ENCODE results near the gene EMX1.
"Not testable (repeated sequence)": the region's sequence is repeated elsewhere in the genome, so short reads cannot be mapped to it uniquely, and the experiment has no call there.

EMX1 gene

DNA sequence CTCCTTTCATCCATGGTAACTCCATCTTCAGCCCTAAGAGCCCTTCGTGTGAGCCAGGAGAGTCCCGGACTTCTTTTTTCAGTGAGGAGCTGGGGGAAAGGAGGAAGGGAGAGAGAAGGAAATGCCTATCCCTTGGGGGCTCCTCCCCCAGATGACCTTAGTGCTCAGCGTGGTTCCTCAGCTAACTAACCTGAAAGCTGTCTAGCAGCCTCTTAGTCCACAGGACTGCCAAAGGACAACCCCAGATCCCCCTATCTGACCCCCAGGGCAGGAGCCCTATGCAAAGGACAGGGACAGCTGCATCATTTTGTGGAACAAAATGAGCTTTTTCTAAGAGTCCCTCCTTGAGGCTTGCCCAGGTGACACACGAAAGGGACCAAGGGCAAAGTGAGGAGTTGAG, 22.2 kb upstream of the EMX1 start:
- H3K9me3 Mint-ChIP-seq = no peaks in the 10 kb centered on the region
- H3K4me1 Mint-ChIP-seq = peaks cover 20% of the 10 kb centered on the region
- H3K27me3 Mint-ChIP-seq = peaks cover 75% of the 10 kb centered on the region
- H3K4me3 Mint-ChIP-seq = no peak overlapping the region
- H3K36me3 Mint-ChIP-seq = no peaks in the 10 kb centered on the region
- ATAC-seq = no peak
- H3K27ac Mint-ChIP-seq = no peak overlapping the region

DNA sequence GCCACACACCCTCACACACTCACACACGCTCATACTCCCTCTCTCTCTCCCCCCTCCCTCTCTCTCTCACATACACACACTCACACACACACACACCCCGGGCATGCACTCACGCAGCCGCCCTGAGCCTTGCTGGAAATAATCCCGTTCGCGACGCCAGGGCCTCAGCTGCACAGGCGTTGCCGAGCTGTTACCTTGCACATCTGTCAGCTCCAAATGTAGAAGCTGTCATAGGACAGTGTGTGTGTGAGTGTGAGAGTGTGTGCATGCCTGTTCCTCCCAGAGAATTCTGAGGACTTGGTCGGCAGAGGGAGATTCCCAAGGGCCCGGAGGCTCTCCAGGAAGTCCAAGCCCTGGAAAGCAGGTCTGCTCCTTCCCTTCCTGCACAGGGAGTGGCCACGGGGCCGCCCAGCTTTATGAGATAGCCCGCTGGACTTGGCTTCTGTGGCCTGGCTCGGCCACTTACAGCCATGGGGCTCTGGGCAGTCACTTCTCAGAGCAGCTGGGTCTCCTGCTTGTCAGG, 21.5 kb upstream of the EMX1 start:
- H3K27me3 Mint-ChIP-seq = peaks cover 75% of the 10 kb centered on the region
- no peaks in the 10 kb centered on the region for H3K9me3 Mint-ChIP-seq
- ATAC-seq = no peak
- H3K4me1 Mint-ChIP-seq = peaks cover 20% of the 10 kb centered on the region
- no peaks in the 10 kb centered on the region for H3K36me3 Mint-ChIP-seq
- H3K4me3 Mint-ChIP-seq = no peak overlapping the region
- no peak overlapping the region for H3K27ac Mint-ChIP-seq

DNA sequence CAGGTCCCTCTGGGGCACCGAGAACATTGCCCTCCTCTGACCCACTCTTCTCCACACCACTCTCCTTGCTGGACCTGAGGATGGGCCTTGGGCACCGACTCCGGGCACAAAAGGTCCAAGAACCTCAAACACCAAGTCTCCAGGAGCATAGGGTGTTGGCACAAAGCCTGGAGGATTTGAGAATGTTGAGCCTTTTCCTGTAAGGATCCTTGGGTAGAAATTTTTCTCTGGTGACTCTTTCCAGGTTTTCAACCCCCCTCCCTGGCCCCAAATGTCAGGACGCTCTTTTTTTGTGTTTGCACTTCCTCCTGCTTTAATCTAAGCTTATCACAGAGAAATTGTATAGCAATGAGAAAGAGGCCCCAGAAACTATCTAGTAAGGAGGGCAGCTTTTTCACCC, 20.9 kb upstream of the EMX1 start:
- Mint-ChIP-seq H3K4me1 (peaks cover 20% of the 10 kb centered on the region), H3K4me3 (no peak overlapping the region), H3K27ac (no peak overlapping the region), H3K27me3 (peaks cover 75% of the 10 kb centered on the region), H3K9me3 (no peaks in the 10 kb centered on the region), H3K36me3 (no peaks in the 10 kb centered on the region)
- ATAC-seq = no peak

DNA sequence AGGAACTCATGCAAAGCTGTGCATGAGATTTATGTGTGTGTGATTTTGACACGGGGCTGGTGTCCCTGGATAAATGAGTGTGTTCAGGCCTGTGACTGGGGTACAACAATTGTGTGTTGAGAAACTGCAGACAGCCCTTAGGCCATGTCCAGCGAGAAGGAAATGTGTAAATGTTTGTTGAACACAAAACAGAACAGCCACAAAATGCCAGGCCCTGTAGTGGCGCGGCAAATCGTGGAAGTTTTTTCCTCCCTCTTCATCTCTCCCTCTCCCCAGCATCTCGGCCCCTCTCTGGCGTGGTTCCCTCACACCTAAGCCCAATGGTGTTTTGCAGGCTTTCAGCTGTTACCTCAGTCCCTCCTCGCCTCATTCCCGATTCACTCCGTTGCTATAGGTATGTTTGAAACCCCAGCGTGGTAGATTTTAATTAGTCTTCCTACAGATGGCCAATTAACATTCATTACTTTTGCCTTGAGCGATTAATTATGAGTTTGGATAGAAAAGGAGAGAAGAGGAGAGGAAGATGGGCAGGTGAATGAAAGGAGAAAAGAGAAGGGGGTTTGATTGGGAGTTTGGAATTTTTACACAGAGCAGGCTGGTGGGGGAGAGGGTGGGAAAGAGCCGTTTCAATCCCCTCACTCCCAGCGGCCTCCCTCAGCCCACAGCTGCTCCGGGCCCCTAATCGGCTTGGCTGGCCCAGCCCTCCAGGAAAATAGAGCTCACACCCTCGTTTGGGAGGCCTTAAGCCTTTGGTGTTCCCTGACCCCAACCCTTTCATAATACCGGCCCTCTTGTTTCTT, 19.3 kb upstream of the EMX1 start:
- Mint-ChIP-seq H3K4me3 (no peak overlapping the region), H3K9me3 (no peaks in the 10 kb centered on the region), H3K27me3 (peaks cover 72% of the 10 kb centered on the region), H3K27ac (no peak overlapping the region), H3K36me3 (no peaks in the 10 kb centered on the region), H3K4me1 (peaks cover 20% of the 10 kb centered on the region)
- ATAC-seq = no peak

DNA sequence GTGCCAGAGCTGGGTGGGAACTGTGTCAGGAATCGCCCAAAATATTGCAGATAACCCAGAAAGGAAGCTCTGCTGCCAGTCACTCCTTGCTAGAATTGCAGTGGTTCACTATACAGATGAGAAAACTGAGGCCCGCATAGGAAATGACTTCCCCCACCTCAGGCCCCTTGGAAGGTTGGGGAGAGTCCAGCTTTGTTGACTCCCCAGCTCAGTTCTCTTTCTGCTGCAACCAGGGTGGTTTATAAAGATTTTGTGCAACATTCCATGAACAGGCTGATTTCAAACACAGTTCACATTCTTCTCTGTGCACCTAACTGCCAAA, 18.8 kb upstream of the EMX1 start:
- no peak for ATAC-seq
- Mint-ChIP-seq H3K27ac (no peak overlapping the region), H3K4me3 (no peak overlapping the region), H3K36me3 (no peaks in the 10 kb centered on the region), H3K9me3 (no peaks in the 10 kb centered on the region), H3K4me1 (peaks cover 20% of the 10 kb centered on the region), H3K27me3 (peaks cover 76% of the 10 kb centered on the region)

DNA sequence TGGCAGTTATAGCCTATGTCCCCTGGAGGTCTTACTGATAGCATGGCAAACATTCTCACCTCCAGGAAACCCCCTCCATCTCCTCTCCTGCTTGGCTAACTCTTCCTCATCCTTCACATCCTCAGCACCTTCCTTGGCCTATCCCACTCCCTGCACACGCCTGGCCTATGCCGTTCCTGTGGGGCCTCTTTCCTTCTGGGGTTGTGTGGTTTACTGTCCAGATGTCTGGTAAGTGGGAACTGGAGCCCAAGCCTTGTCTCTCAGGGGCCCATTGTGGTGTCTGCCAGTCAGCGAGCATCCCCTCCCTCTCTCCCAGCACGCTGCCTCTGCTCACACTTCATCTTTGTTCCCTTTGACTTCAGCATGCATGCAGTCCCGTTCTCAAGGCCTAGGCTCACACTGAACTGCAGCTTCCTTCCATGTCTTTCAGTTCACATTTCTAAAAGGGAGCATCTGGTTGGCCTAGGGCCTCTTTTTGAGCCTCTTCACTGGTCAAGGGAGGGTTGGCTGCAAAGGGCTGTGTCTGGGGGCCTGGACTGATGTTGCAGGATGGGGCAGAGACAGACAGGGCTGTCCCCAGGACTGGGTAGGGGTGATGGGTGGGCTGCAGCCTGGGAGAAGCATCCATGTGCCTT, 17.0 kb upstream of the EMX1 start:
- peaks cover 6% of the 10 kb centered on the region for H3K4me1 Mint-ChIP-seq
- H3K9me3 Mint-ChIP-seq = no peaks in the 10 kb centered on the region
- no peak overlapping the region for H3K4me3 Mint-ChIP-seq
- H3K36me3 Mint-ChIP-seq = no peaks in the 10 kb centered on the region
- no peak overlapping the region for H3K27ac Mint-ChIP-seq
- peaks cover 65% of the 10 kb centered on the region for H3K27me3 Mint-ChIP-seq
- peak; percentile 11 for ATAC-seq

DNA sequence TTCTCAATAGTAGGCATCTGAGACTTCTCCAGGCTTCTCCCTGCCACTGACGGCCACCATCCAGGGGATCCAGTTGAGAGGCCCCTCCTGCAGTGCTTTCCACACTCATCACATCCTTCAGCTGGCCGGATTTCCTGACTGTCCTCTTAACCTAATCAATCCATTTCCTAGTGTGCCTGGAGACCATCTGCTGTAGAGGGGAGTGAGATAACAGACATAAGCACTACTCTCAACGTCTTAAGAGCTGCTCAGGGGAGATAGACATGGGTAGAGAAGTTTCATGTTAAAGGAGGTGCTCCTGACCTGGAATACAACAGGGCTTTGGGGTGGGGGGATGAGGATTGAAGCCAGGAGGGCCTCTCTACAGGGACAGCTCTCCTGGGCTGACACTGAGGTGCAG, 15.9 kb upstream of the EMX1 start:
- no peak for ATAC-seq
- H3K27me3 Mint-ChIP-seq = peaks cover 67% of the 10 kb centered on the region
- peaks cover 3% of the 10 kb centered on the region for H3K9me3 Mint-ChIP-seq

DNA sequence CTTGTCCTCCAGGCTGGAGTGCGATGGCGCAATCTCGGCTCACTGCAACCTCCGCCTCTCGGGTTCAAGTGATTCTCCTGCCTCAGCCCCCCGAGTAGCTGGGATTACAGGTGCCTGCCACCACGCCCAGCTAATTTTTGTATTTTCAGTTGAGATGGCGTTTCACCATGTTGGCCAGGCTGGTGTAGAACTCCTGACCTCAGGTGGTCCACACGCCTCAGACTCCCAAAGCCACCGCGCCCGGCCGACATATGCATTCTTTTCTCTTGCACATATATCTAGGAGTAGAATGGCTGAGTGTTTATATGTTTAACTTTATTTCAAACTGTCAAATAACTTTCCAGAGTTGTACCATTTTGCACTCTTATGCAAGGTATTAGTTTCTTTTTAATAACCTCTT, 9.9 kb upstream of the EMX1 start:
- not testable (repeated sequence) for H3K4me1 Mint-ChIP-seq, H3K9me3 Mint-ChIP-seq, H3K36me3 Mint-ChIP-seq, H3K4me3 Mint-ChIP-seq, H3K27ac Mint-ChIP-seq, ATAC-seq
- peaks cover 73% of the 10 kb centered on the region for H3K27me3 Mint-ChIP-seq

More for the DNA sequence above, 15.9 kb upstream of the EMX1 start:
- Mint-ChIP-seq H3K27ac (no peak overlapping the region), H3K36me3 (no peaks in the 10 kb centered on the region), H3K4me1 (no peaks in the 10 kb centered on the region), H3K4me3 (no peak overlapping the region)

DNA sequence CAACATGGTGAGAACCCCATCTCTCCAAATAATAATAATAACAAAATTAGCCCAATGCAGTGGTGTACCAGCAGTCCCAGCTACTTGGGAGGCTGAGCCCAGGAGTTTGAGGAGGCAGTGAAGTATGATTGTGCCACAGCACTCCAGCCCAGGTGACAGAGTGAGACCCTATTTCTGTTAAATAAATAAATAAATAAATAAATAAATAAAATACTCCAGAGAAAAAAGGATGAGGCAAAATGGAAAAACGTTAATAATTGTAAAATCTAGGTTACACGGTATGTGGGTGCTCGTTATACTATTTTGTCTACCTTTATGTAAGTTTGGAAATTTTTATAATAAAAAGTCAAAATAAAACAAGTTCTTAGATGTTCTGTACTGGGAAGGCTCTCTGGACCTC, 8.6 kb upstream of the EMX1 start:
- H3K36me3 Mint-ChIP-seq = no peaks in the 10 kb centered on the region
- H3K4me1 Mint-ChIP-seq = no peaks in the 10 kb centered on the region
- no peak overlapping the region for H3K27ac Mint-ChIP-seq
- H3K27me3 Mint-ChIP-seq = peaks cover 73% of the 10 kb centered on the region
- no peak overlapping the region for H3K4me3 Mint-ChIP-seq
- ATAC-seq = no peak
- H3K9me3 Mint-ChIP-seq = peaks cover 3% of the 10 kb centered on the region

DNA sequence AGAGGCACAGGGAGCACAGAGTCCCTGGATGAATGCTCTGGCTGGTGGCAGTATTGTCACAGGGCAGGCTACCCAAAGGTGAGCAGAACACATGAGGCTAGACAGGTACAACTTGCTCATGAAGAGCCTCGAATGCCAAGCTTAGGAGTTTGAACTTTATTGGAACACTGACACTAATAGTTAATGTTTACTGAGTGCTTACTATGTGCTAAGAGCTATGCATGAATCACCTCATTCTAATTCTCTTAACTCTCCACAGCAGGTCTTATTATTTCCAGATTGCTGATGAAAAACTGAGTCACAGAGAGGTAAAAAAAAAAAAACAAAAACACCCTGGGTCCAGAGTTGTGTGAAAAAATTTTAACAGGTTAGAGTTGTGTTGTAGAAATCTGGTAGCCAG, 6.1 kb upstream of the EMX1 start:
- Mint-ChIP-seq H3K36me3 (no peaks in the 10 kb centered on the region), H3K27ac (no peak overlapping the region)
- no peak for ATAC-seq

DNA sequence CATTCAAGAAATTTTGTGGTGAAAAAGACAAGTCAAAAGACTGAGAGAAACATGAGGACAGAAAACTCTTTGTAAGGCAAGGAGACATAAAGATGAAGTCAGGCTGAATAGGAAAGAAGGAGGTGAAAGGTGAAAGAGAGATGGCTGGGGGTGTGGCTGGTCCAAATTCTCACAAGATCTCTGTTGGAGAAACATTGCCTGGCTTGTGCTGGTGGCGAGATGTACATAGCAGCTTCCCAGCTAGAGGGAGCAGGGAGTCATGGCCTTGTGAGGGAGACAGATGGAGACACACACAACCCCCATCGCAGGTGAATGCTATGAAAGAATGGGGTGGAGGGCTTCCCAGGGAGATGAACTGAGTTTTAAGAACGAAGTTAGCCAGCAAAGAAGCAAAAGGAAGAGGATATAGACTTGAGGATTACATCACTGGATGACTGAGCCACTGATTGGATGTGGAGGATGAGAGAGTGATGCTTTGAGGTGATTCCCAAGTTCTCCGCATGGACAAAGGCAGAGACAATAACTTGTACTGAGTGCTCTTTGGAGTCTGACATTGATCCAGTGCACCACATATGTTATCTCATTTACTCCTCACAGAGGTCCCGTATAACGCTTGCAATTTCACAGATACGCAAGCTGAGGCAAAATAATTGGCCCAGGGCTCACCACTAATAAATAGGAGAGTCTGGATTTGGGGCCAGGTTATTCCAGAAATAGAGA, 3.7 kb upstream of the EMX1 start:
- no peak overlapping the region for H3K4me3 Mint-ChIP-seq
- peaks cover 81% of the 10 kb centered on the region for H3K27me3 Mint-ChIP-seq
- no peak for ATAC-seq
- H3K27ac Mint-ChIP-seq = no peak overlapping the region
- H3K9me3 Mint-ChIP-seq = no peaks in the 10 kb centered on the region
- peaks cover 34% of the 10 kb centered on the region for H3K4me1 Mint-ChIP-seq
- H3K36me3 Mint-ChIP-seq = no peaks in the 10 kb centered on the region

More for the DNA sequence above, 6.1 kb upstream of the EMX1 start:
- Mint-ChIP-seq H3K4me3 (no peak overlapping the region), H3K27me3 (peaks cover 82% of the 10 kb centered on the region), H3K9me3 (peaks cover 1% of the 10 kb centered on the region), H3K4me1 (peaks cover 21% of the 10 kb centered on the region)

DNA sequence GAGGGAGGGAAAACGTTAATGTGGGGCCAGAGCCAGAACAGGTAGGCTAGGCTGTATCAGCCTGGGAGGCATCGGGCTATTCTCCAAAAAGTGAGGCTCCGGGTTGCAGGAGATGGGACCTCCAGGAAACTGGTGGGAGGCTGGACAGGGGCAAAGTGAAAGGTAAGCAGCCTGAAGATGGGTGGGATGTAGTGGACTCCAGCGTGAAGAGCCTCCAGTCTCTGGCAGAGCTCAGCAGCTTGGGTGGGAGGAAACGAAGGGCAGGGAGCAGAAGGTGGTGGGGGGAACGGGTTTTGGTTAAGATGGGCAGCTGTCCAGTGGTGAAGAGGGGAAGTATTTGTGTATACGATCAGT, 3.1 kb upstream of the EMX1 start:
- Mint-ChIP-seq H3K27me3 (peaks cover 81% of the 10 kb centered on the region), H3K4me1 (peaks cover 36% of the 10 kb centered on the region), H3K27ac (no peak overlapping the region), H3K4me3 (no peak overlapping the region), H3K9me3 (no peaks in the 10 kb centered on the region), H3K36me3 (no peaks in the 10 kb centered on the region)
- no peak for ATAC-seq

DNA sequence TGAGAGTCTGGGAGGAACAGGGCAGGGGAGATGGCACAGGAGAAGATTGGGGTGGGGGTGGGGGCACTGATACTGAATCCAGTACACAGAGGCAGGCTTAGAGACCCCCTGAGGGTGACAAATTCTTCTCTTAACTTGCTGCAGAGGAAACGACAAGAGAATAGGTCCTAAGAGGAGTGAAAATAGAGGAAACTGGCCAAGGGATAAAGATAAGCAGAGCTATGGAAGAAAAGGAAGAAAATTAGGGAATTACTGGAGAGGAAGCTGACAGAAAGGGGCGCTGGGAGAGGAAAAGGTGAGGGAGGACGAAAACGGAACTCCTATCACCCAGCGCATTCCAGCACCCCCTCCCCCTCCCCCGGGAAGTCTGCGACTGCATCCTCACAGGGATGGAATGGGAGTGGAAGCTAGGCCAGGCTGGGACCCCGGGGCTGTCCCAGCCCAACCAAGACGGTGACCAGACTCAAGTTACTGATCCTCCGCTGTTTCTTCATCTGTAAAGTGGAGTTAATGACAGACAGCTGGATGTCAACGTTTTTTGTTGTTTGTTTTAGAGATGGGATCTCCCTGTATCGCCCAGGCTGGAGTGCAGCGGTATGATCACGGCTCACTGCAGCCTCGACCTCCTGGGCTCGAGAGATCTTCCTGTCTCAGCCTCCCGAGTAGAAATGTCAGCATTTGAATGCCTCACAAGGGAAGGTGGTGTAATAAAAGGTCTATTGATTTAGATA, 2.6 kb upstream of the EMX1 start:
- Mint-ChIP-seq H3K9me3 (no peaks in the 10 kb centered on the region), H3K36me3 (no peaks in the 10 kb centered on the region), H3K4me1 (peaks cover 36% of the 10 kb centered on the region), H3K27ac (no peak overlapping the region), H3K27me3 (peaks cover 81% of the 10 kb centered on the region), H3K4me3 (peak overlapping the region; percentile 4)
- ATAC-seq = no peak

DNA sequence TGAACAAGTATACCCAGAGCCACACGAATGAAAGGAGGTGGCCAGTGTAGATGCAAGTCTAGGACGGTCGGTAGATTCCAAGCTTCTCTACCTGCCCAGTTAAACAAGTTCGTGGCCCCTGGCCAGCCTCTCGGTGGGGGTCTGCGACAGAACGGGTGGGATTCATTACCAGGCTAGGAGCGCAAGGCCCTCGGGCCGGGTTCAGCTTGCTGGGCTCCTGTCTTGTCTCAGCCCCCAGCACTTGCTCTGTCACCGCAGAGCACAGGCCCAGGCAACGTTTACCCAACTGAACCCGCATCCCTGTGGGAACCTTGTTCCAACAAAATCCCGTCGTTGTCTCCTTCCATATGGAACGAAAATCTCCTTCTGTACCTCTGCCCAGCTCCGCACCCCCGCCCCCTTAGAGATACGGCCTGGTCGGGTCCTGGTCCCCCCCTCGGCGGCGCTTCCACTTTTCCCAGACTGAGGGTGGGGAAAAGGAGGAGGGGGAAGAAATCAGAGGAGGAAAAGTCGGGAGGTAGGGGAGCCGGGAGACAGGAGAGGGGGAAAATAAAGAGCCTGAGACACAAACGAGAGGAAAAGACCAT, 1.9 kb upstream of the EMX1 start:
- Mint-ChIP-seq H3K36me3 (no peaks in the 10 kb centered on the region), H3K4me3 (peak overlapping the region; percentile 72), H3K4me1 (peaks cover 36% of the 10 kb centered on the region), H3K27ac (peak overlapping the region; percentile 84), H3K9me3 (no peaks in the 10 kb centered on the region), H3K27me3 (peaks cover 83% of the 10 kb centered on the region)
- no peak for ATAC-seq

Data from stimulated activated memory B cell treated with anti-CD40 and anti-IgM and Interleukin-4, amounts not matched to agents 10 μg/mL and 1 μg/mL and 100 μg/mL, for 72 hours (primary cell).